Fibroblast of lung (primary cell): Measurements from ENCODE around the gene SYP.

Experiments
- EZH2 ChIP-seq: IDR thresholded peaks from 2 replicates; pipeline ENCODE4 v1.5.1; 2012; ENCODE audit warnings: low read length, control low read depth, mild to moderate bottlenecking; ENCODE audit errors: missing control alignments
- TF ChIP-seq, protein P1 (sequence below), 2 donors: IDR thresholded peaks in 1 of 2; conservative IDR thresholded peaks in 1 of 2; 1 replicate in 1 of 2; 2 replicates in 1 of 2; pipeline ENCODE4 v1.5.1; 2011 to 2012; ENCODE audit warnings: low read length in 2 of 2, control low read depth in 1 of 2, inconsistent platforms in 1 of 2, low read depth in 1 of 2, mild to moderate bottlenecking in 1 of 2

DNA sequence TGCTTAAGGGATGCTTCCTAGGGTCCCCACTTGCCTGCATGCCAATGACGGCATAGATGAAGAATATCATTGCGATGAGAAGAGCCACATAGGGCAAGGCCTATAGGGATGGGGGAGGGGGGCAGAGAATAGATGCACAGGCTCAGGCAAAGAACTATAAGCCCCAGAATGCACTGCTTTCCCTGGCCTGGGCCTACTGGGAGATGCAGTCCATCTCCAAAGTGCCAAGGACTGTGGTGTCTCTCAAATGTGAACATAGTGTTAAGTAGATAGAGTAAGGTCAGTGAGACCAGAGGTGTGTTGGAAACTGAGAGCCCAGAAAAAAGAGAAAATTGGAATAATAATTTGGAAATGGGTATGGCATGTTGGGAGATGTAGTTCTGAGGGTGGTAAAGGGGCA is 12.2 kb upstream of the SYP start:
- TF ChIP-seq, protein P1, sequence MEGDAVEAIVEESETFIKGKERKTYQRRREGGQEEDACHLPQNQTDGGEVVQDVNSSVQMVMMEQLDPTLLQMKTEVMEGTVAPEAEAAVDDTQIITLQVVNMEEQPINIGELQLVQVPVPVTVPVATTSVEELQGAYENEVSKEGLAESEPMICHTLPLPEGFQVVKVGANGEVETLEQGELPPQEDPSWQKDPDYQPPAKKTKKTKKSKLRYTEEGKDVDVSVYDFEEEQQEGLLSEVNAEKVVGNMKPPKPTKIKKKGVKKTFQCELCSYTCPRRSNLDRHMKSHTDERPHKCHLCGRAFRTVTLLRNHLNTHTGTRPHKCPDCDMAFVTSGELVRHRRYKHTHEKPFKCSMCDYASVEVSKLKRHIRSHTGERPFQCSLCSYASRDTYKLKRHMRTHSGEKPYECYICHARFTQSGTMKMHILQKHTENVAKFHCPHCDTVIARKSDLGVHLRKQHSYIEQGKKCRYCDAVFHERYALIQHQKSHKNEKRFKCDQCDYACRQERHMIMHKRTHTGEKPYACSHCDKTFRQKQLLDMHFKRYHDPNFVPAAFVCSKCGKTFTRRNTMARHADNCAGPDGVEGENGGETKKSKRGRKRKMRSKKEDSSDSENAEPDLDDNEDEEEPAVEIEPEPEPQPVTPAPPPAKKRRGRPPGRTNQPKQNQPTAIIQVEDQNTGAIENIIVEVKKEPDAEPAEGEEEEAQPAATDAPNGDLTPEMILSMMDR (conservative IDR thresholded peaks at IDR 0.05 in 1 of 2, IDR thresholded peaks at IDR 0.05 in 1 of 2; ENCODE audit: low read depth in 1 of 2, low read length in 2 of 2) = no peak
- TF ChIP-seq EZH2 = no peak
